Uterus (tissue), 4 donors: ENCODE data around the gene HOMER3. TPM values are rescaled to one million over a fixed set of nuclear protein-coding genes. Genes with fewer than 3 reads are reported as not detected.

Experiments
- DNase-seq, 2 donors: peaks; one replicate each; pipeline ENCODE4 v3.0.0-alpha.2; 2019 to 2020
- H3K27ac ChIP-seq, 2 donors: fragments of 200-600 bp; sonication (generic); 1 replicate in 1 of 2; 2 replicates in 1 of 2; pipeline ENCODE4 v1.5.1; 2016 to 2018
- H3K27me3 ChIP-seq, 2 donors: fragments of 200-600 bp; sonication (generic); one replicate each; pipeline ENCODE4 v1.5.1; 2018 to 2019; ENCODE audit warnings: control low read depth in 1 of 2
- H3K36me3 ChIP-seq, 2 donors: fragments of 200-600 bp; sonication (generic); one replicate each; pipeline ENCODE4 v1.5.1; 2019; ENCODE audit warnings: control low read depth in 1 of 2
- H3K4me1 ChIP-seq, 2 donors: fragments of 200-600 bp; sonication (generic); one replicate each; pipeline ENCODE4 v1.5.1; 2018 to 2019; ENCODE audit warnings: control low read depth in 1 of 2
- H3K4me3 ChIP-seq, 2 donors: fragments of 200-600 bp; sonication (generic); 1 replicate in 1 of 2; 2 replicates in 1 of 2; pipeline ENCODE4 v1.5.1; 2018 to 2019; ENCODE audit warnings: mild to moderate bottlenecking in 1 of 2
- H3K9me3 ChIP-seq, 2 donors: fragments of 200-600 bp; sonication (generic); one replicate each; pipeline ENCODE4 v1.5.1; 2019; ENCODE audit warnings: control low read depth in 1 of 2
- CTCF ChIP-seq, 4 experiments: fragments of 200-600 bp in 2 of 4; fragments of 450-650 bp in 2 of 4; sonication (generic) in 2 of 4; IDR thresholded peaks; one replicate each; pipeline ENCODE4 v1.5.1; 2016 to 2019; ENCODE audit warnings: antibody characterized with exemption in 4 of 4, mild to moderate bottlenecking in 2 of 4, moderate library complexity in 1 of 4
- POLR2A ChIP-seq, 2 donors: fragments of 450-650 bp; IDR thresholded peaks; one replicate each; pipeline ENCODE4 v1.6.1; 2016; ENCODE audit warnings: antibody characterized with exemption in 2 of 2, mild to moderate bottlenecking in 1 of 2, moderate library complexity in 1 of 2
- intact Hi-C: fragments of 100-400 bp; cut with DNase I; formaldehyde crosslinking; loops from one replicate; pipeline ENCODE4 v1.15.1; 2023; ENCODE audit warnings: low total_unique reads
- total RNA-seq, 4 donors: library from RNA; depleted of rRNA in 3 of 4; stranded (reverse); fragments of >200 nt in 3 of 4; gene quantifications; one replicate each; pipeline versions ENCODE4 v1.1.0 to v1.2.4, GENCODE V29; 2014 to 2023
- donor health status: DM: yes; HTN: yes; CAD: no.

HOMER3 gene
- total RNA-seq, 4 donors from 2014 or later: 4.4 to 24.8 (median 23.3) TPM

DNA sequence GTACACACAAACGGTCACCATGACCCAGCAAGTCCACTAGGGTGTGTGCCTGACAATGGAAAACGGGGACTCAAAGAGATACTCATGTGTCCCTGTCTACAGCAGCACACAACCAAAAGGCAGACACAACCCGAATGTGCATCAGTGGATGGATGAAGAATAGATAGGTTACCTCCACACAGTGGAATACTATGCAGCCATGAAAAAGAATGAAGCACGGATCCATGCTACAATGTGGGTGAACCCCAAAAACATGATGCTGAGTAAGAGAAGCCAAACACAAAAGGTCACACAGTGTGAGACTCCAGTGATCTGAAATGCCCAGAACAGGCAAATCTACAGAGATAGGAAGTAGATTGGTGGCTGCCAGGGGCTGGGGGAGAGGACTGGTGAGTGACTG lies 54.0 kb downstream of the HOMER3 start:
- H3K27ac ChIP-seq: no peak overlapping the region
- H3K27me3 ChIP-seq: no peaks in the 10 kb centered on the region
- no peaks in the 10 kb centered on the region for H3K36me3 ChIP-seq
- no peaks in the 10 kb centered on the region for H3K9me3 ChIP-seq
- no peak for DNase-seq
- TF ChIP-seq CTCF (IDR thresholded peaks at IDR 0.05) (no peak), POLR2A (IDR thresholded peaks at IDR 0.05) (no peak)
- no peaks in the 10 kb centered on the region for H3K4me1 ChIP-seq
- no peak overlapping the region for H3K4me3 ChIP-seq
- intact Hi-C loops: no loop called here

- Histone ChIP-seq H3K27me3 (no peaks in the 10 kb centered on the region), H3K4me1 (no peaks in the 10 kb centered on the region), H3K4me3 (no peak overlapping the region), H3K27ac (no peak overlapping the region), H3K36me3 (no peaks in the 10 kb centered on the region), H3K9me3 (no peaks in the 10 kb centered on the region)
- no peak for DNase-seq
- intact Hi-C loops: no loop called here
- TF ChIP-seq POLR2A (IDR thresholded peaks at IDR 0.05): no peak
- no peak for TF ChIP-seq CTCF (IDR thresholded peaks at IDR 0.05)
Measured at GRCh38 chr19:18883526-18884304, 57.3 kb downstream of the HOMER3 start.

GRCh38 chr19:18881491-18881890 lies 59.5 kb downstream of the HOMER3 start:
- DNase-seq: no peak
- Histone ChIP-seq H3K27ac (no peak overlapping the region), H3K9me3 (no peaks in the 10 kb centered on the region), H3K4me1 (no peaks in the 10 kb centered on the region), H3K4me3 (no peak overlapping the region), H3K27me3 (no peaks in the 10 kb centered on the region), H3K36me3 (no peaks in the 10 kb centered on the region)
- TF ChIP-seq CTCF (IDR thresholded peaks at IDR 0.05): no peak
- no peak for TF ChIP-seq POLR2A (IDR thresholded peaks at IDR 0.05)
- intact Hi-C loops: no loop called here

DNA sequence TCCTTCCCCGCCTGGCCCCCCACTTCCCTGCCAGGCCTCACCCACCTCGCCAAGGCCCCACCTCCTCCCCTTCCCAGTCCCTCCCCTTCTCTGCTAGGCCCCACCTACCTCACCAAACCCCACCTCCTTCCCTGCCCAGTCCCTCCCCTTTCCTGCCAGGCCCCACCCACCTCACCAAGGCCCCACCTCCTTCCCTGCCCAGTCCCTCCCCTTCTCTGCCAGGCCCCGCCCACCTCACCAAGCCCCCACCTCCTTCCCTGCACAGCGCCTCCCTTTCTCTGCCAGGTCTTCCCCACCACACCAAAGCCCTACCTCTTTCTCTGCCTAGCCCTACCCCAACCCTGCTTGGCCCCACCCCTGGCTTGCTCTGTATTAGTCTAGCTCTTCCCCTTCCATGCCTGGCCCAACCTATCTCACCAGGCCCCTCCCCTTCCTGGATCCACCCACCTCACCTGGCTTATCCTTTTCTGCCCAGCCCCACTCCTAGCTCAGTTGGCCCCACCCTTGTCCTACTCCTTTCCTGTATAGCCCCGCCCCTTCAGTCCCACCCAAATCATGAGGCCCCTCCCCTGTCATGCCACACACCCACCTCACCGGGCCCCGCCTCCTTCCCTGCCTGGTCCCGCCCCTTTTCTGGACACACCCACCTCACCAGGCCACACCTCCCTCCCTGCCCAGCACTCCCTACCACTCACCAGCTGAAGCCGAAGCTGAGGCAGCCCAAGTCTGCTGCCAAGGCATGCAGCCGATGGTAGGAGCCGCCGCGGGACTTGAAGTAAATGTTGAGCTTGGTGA lies 61.2 kb downstream of the HOMER3 start:
- Histone ChIP-seq H3K27me3 (no peaks in the 10 kb centered on the region), H3K4me1 (no peaks in the 10 kb centered on the region), H3K4me3 (no peak overlapping the region), H3K9me3 (no peaks in the 10 kb centered on the region), H3K36me3 (no peaks in the 10 kb centered on the region), H3K27ac (no peak overlapping the region)
- intact Hi-C loops: no loop called here
- TF ChIP-seq POLR2A (IDR thresholded peaks at IDR 0.05) (no peak), CTCF (IDR thresholded peaks at IDR 0.05) (no peak)
- DNase-seq: no peak

Other genes with a start within 250 kb of the HOMER3 start
- gene COMP, start 149.9 kb downstream of the HOMER3 start, total RNA-seq: under 1 TPM in 1 of 4 donors, not detected in 3; 0.76 TPM
- gene UPF1, start 109.3 kb downstream of the HOMER3 start, total RNA-seq: 100 to 1,000 TPM in 1 of 4 donors, 10 to 100 TPM in 3; 17.9 to 105 (median 43.7) TPM
- gene CERS1, start 45.1 kb downstream of the HOMER3 start, total RNA-seq: 1 to 10 TPM in 1 of 4 donors, under 1 TPM in 1, not detected in 2; 0.30 to 4.9 TPM
- gene COPE, start 21.8 kb downstream of the HOMER3 start, total RNA-seq: 100 to 1,000 TPM in 2 of 4 donors, 10 to 100 TPM in 2; 93.7 to 190 (median 134) TPM
- gene DDX49, start 21.5 kb downstream of the HOMER3 start, total RNA-seq: 10 to 100 TPM; 27.7 to 40.9 (median 31.4) TPM
- gene SUGP2, start 92.3 kb upstream of the HOMER3 start, total RNA-seq: 10 to 100 TPM; 22.5 to 95.8 (median 53.7) TPM
- gene ARMC6, start 92.4 kb upstream of the HOMER3 start, total RNA-seq: 10 to 100 TPM; 12.0 to 32.3 (median 15.6) TPM
- 10 to 100 TPM in 1 of 4 donors, 1 to 10 TPM in 3; 2.9 to 25.7 (median 5.9) TPM for gene SLC25A42, start 122.8 kb upstream of the HOMER3 start, total RNA-seq
- gene TMEM161A, start 197.3 kb upstream of the HOMER3 start, total RNA-seq: 10 to 100 TPM in 3 of 4 donors, 1 to 10 TPM in 1; 3.5 to 33.6 (median 17.3) TPM
- gene MEF2B, start 229.0 kb upstream of the HOMER3 start, total RNA-seq: 1 to 10 TPM in 1 of 4 donors, under 1 TPM in 1, not detected in 2; 0.55 to 2.0 TPM